GM18868 (cell line): ENCODE measurements around the gene MCM5.
"Not testable (repeated sequence)": the region's sequence is repeated elsewhere in the genome, so short reads cannot be mapped to it uniquely, and the experiment has no call there.

ENCODE experiments used
- ATAC-seq: cut with Tn5 transposase; IDR thresholded peaks from one replicate; pipeline ENCODE4 v1.9.1; 2021; ENCODE audit warnings: mild to moderate bottlenecking, moderate library complexity; ENCODE audit not compliant: unreplicated experiment

The MCM5 gene

GRCh38 chr22:35430897-35431322 lies 31.0 kb downstream of the MCM5 start:
- no peak for ATAC-seq

GRCh38 chr22:35431483-35432227 lies 31.7 kb downstream of the MCM5 start:
- no peak for ATAC-seq

GRCh38 chr22:35432228-35432905 lies 32.4 kb downstream of the MCM5 start:
- no peak for ATAC-seq

- ATAC-seq, result no peak
Observed at GRCh38 chr22:35434061-35434710, 34.2 kb downstream of the MCM5 start.

- no peak for ATAC-seq
Observed at GRCh38 chr22:35435201-35435740, 35.3 kb downstream of the MCM5 start.

GRCh38 chr22:35436421-35436820 lies 36.5 kb downstream of the MCM5 start:
- no peak for ATAC-seq

DNA sequence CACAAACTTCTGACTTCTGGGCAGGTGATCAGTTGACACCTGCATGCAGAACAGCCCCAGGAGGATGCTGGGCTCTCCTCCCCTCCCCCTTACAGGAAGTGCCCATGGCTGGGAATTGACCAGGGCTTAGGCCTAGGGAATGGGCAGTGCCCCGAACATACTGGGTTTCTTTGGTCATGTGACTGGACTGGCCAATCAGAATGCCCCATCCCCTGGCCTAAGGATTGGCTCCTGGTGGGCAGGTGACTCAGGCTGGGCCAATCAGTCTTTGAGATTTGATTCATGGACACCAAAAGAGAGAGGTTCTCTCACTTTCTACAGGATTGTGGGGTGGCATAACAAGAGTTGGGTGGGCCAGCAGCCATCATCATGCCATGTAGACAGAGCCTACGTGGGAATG lies 37.1 kb downstream of the MCM5 start:
- no peak for ATAC-seq

GRCh38 chr22:35438673-35439364 lies 38.9 kb downstream of the MCM5 start:
- not testable (repeated sequence) for ATAC-seq

GRCh38 chr22:35439365-35439717 lies 39.4 kb downstream of the MCM5 start:
- ATAC-seq, result no peak

- no peak for ATAC-seq
Observed at GRCh38 chr22:35440129-35440528, 40.2 kb downstream of the MCM5 start.

DNA sequence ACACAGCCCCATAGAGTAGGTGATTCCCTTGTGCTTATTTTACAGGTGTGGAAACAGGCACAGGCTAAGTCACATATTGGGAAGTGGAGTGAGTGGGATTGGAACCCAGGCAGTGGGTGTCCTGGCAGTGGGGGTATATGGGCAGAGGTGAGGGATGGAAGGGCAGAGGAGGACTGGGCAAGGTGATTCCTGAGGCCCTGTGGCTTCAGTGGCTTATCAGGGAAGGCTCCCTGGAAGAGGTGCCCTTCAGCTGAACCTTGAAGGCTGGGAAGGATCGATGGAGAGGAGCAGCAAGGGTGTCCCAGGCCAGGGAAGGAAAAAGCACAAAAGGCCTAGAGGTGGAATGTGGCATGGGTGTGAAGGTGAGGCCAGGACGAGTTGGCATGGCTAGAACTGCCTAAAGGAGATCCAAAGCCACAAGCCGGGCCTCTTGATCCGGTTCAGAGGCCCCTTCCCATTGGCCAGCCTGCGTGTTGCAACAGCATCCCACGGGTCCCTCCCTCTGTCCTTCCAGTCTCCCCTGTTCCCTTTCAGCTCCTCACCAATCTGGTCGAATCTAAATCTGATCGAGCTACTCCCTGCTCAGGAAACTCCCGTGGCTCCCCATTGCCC lies 41.7 kb downstream of the MCM5 start:
- no peak for ATAC-seq

DNA sequence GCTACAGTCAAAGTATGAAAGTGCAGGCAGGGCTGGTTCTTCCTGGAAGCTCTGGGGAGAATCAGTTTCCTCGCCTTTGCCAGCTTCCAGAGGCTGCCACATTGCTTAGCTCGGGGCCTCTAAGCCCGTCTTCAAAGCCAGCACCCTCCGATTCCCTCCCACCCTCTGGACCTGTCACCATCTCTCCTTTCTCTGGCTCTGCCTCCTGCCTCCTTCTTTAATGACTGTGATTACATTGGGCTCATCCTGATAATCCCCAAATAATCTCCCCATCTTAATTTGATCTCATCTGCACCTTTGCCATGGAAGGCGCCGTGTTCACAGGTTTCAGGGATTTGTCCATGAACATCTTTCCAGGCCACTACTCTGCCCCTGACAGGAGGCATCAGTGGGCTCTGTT lies 42.5 kb downstream of the MCM5 start:
- ATAC-seq, result no peak

DNA sequence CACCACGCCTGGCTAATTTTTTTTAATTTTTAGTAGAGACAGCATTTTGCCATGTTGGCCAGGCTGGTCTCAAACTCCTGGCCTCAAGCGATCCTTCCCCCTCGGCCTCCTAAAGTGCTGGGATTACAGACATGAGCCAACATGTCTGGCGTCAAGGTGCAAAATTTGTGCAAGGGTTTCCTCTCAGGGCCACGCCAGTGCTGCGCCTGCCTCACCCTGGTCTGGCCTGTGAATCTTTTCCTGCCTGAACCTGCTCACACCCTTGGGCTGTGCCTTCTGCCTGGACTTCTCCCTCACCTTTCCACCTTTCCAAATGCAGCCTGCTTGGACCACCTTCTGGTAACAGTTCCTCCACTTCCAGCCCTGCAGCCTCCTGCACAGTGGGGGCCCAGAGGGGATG lies 43.4 kb downstream of the MCM5 start:
- ATAC-seq, result no peak

DNA sequence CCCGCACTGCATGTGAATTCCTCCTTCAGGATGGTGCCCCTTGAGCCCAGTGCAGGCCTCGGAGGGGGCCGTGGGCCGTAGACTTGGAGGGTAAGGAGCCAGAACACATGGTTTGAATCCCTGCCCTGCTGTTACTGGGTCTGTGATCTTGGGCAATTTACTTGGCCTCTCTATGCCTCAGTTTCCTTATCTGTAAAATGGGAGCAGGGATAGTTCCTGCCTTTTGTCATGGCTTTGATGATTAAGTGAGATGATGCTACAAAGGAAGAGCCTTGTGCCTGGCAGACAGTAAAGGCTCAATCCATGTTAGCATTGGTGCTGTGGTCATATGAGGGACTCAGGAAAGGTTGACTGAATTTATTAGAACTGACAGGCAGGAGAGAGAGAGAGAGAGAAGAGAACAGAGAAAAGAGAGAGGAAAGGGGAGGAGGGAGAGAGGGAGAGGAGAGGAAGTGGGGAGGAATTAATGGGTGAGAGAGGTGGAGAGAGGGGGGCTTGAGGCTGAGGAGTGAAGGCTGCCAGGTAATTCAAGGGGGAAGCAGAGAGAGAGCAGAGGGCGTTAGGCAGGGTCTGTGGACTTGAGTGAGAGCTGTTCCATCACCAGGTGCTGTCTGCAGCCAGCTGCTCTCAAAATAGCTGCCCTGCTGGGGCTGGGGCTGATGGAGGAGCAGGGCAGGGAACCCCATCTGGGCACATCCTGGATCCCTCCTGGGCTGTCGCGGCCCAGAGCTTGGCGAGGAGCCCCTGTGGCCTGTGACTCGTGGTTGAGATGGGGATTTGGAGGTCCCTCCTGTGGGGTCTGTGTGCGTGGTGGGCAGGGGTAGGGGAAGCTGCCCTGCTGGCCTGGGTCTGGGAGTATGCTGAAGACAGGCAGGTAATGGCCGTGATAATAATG lies 44.1 kb downstream of the MCM5 start:
- ATAC-seq, result no peak

DNA sequence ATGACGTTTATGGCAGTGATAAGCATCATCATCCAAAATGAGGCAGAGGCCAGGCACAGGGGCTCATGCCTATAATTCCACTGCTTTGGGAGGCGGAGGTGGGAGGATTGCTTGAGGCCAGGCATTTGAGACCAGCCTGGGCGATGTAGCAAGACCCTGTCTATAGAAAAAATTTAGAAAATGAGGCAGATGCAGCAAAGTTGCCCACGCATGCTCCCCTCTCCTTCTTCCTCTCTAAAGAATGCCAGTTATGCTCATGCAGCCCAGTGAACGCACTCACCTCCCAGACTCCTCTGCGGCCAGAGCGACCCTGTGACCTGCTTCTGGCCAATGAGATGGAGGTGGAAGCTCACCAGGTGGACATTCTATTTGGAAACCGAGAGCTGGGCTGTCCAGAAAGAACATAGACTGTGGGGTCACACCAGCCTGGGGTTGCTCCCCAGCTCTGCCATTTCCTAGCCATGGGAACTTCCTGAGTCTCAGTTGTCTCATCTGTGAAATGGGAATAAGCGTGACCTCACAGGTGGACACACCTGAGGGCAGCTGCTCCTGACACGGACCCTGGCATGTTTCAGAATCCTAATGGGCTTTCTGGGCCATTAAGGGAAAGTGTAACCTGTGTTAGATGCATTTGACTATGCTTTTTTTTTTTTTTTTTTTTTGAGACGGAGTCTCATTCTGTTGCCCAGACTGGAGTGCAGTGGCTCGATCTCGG lies 44.9 kb downstream of the MCM5 start:
- no peak for ATAC-seq

DNA sequence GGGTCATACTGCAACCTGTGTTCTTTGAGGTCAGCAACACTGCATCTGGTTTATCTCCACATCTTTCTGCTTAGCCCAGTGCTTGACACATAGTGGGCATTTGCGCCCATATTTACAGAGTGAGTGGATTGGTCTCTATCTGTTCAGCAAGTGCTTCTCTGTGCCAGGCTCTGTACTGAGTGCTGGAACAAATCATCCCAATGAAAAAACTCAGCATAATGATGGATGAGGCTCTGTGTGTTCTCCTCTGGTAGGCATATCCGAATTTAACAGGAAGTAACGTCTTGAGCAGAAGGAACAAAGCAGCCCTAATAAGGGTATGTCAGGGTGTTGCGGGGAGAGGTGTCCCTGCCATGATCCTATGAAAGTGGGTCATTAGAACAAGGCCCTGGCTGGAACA lies 46.0 kb downstream of the MCM5 start:
- ATAC-seq, result no peak

GRCh38 chr22:35446365-35446764 lies 46.4 kb downstream of the MCM5 start:
- no peak for ATAC-seq

DNA sequence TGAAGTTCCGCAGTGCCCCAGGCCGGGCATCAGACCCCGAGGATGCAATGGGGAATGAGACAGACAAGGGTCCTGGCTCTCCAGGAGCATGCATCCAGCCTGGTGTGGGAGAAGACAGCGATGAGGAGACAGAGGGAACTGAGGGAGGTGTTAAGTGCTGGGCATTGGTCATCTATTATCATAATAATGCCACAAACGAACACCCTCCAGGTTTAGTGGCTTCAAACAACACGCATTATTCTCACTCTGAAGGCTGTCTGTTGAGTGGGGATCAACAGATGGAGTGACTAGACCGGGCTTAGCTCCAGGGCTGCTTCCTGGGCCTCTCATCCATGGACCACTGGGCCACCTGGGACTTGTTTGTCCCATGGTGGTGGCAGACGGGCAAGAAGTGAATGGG lies 48.6 kb downstream of the MCM5 start:
- no peak for ATAC-seq
